Measurements from ENCODE around the gene ANKFY1. TPM values are rescaled to one million over a fixed set of nuclear protein-coding genes. Genes with fewer than 3 reads are reported as not detected.

Gene ANKFY1
- total RNA-seq, 6 experiments from 2014 or later, result 37.1 to 45.1 (median 40.7) TPM

GRCh38 chr17:4136373-4136772, 127.4 kb downstream of the ANKFY1 start:
- no peak for TF ChIP-seq CTCF (IDR thresholded peaks at IDR 0.05)
- H3K4me1 Mint-ChIP-seq (ENCODE audit: low read depth), result peaks cover 41% of the 10 kb centered on the region
- H3K27me3 Mint-ChIP-seq (ENCODE audit: insufficient read depth), result no peaks in the 10 kb centered on the region; the same call in 1 of the 2 replicates
- H3K4me3 Mint-ChIP-seq, result no peak overlapping the region
- no peak overlapping the region for H3K27ac Mint-ChIP-seq
- no peak for DNase-seq
- peaks cover 5% of the 10 kb centered on the region; the same call in 1 of the 2 replicates for H3K36me3 Mint-ChIP-seq (ENCODE audit: low read depth)
- H3K9me3 Mint-ChIP-seq, result no peaks in the 10 kb centered on the region

DNA sequence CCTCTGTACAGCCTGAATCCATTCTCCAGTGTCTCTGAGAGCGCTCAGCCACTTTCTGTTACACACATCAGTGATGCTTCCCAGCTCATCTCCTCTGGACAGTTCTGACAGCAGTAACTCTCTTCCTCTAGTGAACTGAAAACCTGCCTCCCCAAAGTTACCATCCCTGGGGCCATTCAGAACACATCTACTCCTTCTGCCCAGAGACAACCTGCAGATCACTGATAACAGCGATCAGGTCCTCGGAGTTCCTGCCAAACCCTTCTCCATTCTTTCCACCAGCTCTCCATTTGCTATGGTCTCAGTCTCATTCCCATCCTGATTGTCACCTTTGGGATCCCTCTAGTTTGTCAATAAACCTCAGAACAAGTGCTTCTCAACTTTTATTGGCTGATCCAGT, 128.3 kb downstream of the ANKFY1 start:
- no peak for DNase-seq
- H3K9me3 Mint-ChIP-seq, result no peaks in the 10 kb centered on the region
- peaks cover 5% of the 10 kb centered on the region for H3K36me3 Mint-ChIP-seq (ENCODE audit: low read depth)
- H3K27me3 Mint-ChIP-seq (ENCODE audit: insufficient read depth), result no peaks in the 10 kb centered on the region; the same call in 1 of the 2 replicates
- no peak overlapping the region for H3K4me3 Mint-ChIP-seq
- H3K4me1 Mint-ChIP-seq (ENCODE audit: low read depth), result peaks cover 41% of the 10 kb centered on the region
- TF ChIP-seq CTCF (IDR thresholded peaks at IDR 0.05), result no peak
- H3K27ac Mint-ChIP-seq, result no peak overlapping the region

DNA sequence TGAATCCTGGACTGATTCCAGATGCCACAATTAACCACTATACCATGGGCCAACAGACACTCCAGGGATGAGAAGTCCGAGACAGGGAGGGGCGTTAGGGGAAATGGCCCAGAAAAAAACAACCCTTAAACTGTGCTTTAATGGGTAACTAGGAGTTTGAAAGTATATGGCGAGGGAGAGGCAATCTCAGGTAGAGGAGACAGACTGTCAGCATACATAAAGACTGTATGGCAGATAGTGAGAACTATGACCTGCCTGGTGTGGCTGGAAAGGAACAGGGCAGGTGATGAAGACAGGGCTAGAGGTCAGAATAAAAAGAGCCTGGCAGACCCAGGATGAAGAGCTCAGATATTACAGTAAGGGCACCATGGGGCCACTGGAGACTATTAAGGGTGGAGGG, 129.1 kb downstream of the ANKFY1 start:
- Mint-ChIP-seq H3K4me3 (no peak overlapping the region), H3K9me3 (no peaks in the 10 kb centered on the region), H3K36me3 (ENCODE audit: low read depth) (peaks cover 7% of the 10 kb centered on the region), H3K27me3 (ENCODE audit: insufficient read depth) (no peaks in the 10 kb centered on the region), H3K4me1 (ENCODE audit: low read depth) (peaks cover 38% of the 10 kb centered on the region), H3K27ac (no peak overlapping the region)
- DNase-seq, result no peak
- no peak for TF ChIP-seq CTCF (IDR thresholded peaks at IDR 0.05)

DNA sequence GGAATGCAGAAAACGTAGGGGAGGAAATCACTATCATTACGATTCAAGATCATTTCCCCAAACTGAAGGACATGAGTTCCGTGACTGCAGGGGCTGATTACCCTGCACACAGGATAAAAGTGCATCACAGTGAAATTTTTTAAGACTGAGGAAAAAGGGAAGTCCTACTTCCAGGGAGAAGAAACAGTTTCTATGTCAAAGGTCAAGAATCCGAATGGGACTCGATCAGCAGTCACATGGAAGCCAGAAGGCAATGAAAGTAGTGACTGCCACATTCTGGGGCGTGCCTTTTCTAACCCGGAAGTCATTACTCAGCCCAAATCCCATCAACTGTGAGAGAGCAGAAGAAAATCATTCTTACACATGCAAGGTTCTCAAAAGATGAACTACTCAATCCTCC, 133.1 kb downstream of the ANKFY1 start:
- Mint-ChIP-seq H3K27me3 (ENCODE audit: insufficient read depth) (no peaks in the 10 kb centered on the region), H3K4me1 (ENCODE audit: low read depth) (peaks cover 18% of the 10 kb centered on the region), H3K27ac (peak overlapping the region; percentile 52), H3K36me3 (ENCODE audit: low read depth) (peaks cover 13% of the 10 kb centered on the region), H3K4me3 (no peak overlapping the region), H3K9me3 (no peaks in the 10 kb centered on the region)
- peak; percentile 15 for DNase-seq
- no peak for TF ChIP-seq CTCF (IDR thresholded peaks at IDR 0.05)

- Mint-ChIP-seq H3K27ac (no peak overlapping the region), H3K4me1 (ENCODE audit: low read depth) (peaks cover 18% of the 10 kb centered on the region), H3K27me3 (ENCODE audit: insufficient read depth) (no peaks in the 10 kb centered on the region), H3K4me3 (no peak overlapping the region), H3K36me3 (ENCODE audit: low read depth) (peaks cover 13% of the 10 kb centered on the region), H3K9me3 (no peaks in the 10 kb centered on the region)
- no peak for TF ChIP-seq CTCF (IDR thresholded peaks at IDR 0.05)
- DNase-seq, result no peak
Measured at GRCh38 chr17:4127555-4127954, 136.2 kb downstream of the ANKFY1 start.

GRCh38 chr17:4125552-4125951, 138.2 kb downstream of the ANKFY1 start:
- no peak for TF ChIP-seq CTCF (IDR thresholded peaks at IDR 0.05)

More at GRCh38 chr17:4125552-4125951, 138.2 kb downstream of the ANKFY1 start:
- Mint-ChIP-seq H3K4me3 (no peak overlapping the region), H3K27ac (no peak overlapping the region), H3K27me3 (ENCODE audit: insufficient read depth) (no peaks in the 10 kb centered on the region), H3K4me1 (ENCODE audit: low read depth) (peaks cover 5% of the 10 kb centered on the region), H3K36me3 (ENCODE audit: low read depth) (peaks cover 8% of the 10 kb centered on the region; the same call in 1 of the 2 replicates), H3K9me3 (no peaks in the 10 kb centered on the region)
- no peak for DNase-seq
